Activated CD8-positive, alpha-beta memory T cell treated with anti-CD3 and anti-CD28 coated beads, Interleukin-2, amount 50 U/mL, for 48 hours (primary cell): Measurements from ENCODE around the gene ZNF225.
"Not testable (repeated sequence)": the region's sequence is repeated elsewhere in the genome, so short reads cannot be mapped to it uniquely, and the experiment has no call there.

Experiments used
- DNase-seq: peaks from one replicate; pipeline ENCODE4 v3.0.0-alpha.2; 2020

The ZNF225 gene

GRCh38 chr19:44113138-44113783 is at the start of gene ZNF225:
Gene ZNF225 (plus strand): TSS chr19:44113399. CDS start chr19:44115828, 2,429 bp downstream.
- DNase-seq = peak; percentile 86

GRCh38 chr19:44066305-44066704 is 46.9 kb upstream of the ZNF225 start:
- no peak for DNase-seq

- DNase-seq = no peak
Measured at GRCh38 chr19:44069415-44069814, 43.8 kb upstream of the ZNF225 start.

DNA sequence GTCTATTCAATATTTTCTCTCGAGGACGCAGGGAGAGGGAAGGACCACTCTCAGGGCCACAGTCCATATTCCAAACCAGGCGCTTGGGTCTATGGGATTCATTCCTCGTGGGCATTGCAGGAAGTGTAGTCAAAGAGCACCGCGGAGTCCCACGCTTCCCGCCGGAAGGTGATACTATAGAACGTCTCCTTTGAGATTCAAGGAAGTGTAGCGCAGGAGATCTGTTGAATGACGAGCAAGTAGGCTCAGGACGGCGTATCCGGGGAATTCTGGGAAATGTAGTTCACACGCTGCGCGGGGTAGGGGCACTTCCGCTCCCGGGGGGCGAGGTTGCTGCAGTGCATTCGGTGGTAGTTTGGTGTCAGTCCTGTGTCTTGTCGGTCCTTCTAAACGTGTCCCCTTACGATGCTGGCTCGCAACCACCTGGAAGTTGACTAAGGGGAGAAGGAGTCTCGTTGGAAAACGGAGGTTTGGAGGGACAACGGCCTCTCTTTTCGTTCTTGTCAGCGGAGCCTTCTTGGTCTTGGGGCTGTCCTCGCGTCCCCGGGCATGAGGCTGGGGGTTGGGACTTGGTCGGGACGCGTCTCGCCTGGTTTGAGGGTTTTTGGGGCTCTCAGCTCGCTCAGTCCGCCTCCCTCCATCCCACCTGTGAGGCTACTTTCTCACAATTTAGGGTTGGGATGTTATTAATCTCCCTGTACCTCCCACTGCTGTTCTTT is 41.2 kb upstream of the ZNF225 start, which contains the start of gene ZNF284:
Gene ZNF284 (plus strand): TSS at position 336 of the 719 bp plus-strand sequence. CDS start 4,231 bp downstream, outside the sequence.
- DNase-seq = peak; percentile 87

DNA sequence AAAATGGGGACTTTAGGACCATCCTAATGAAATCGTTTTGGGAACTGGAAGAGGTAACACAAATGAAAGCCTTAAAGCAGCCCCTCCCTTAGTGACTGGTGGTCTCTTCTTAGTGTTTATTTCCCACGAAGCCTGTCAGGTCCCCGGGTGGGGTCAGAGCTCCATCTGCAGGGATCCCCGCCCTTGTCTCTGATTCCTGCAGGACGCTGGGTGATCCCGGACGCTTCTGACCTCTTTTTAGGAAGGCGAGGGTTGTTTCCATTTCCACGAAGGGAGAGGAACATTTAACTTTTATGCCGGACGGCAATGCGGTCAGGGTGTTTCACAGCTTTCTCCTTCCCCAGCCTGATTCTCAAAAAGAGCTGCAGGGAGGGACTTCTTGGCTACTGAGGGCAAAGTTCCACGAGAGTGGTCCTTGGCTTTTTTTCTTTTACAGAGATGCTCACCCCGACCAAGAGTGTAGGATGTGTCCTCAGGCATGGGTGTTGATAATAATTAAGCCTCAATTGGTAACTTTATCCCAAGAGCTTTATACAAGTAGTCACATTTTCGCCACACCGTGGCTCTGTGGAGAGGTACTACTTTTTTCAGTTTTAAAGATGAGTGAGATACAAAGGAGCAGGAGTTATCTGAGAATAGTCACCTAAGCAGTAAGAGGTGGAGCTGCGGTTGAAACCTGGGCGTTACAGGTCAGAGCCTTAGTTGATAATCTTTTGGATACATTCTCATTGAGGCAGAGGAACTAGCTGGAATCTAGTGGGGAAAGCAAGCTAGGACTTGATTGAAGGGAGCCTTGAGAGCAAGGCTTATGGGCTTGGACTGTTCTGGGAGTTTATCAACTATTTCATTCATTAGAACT is 40.4 kb upstream of the ZNF225 start:
- no peak for DNase-seq

DNA sequence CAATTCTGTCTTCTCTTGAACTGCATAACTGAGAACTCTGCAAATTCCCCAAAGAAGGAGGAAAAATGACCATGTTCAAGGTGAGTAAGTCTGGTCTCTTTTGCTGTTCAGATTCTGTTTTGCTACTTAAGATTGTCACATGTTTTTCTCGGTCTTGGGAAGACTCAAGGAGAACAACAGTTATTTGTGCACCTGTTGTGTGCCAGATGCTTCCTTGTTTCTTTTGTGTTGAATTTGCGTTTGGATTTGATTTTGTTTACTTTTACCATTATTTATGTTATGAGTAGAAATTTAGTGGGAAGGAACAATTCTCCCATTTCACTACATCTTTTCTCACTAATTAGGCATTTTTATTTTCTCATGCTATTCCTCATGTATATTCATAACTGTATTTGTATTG is 36.9 kb upstream of the ZNF225 start:
- no peak for DNase-seq

DNA sequence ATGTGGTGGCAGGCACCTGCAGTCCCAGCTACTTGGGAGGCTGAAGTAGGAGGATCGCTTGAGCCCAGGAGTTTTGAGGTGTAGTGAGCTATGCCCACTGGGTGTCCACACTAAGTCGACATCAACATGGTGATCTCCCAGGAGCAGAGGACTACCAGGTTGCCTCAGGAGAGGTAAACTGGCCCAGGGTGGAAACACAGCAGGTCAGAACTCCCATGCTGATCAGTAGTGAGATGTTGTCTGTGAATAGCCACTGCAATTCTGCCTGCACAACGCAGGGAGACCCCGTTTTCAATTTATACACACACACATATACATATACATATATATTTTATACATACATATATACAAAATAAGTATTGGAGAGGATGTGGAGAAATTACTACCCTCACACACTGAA is 21.1 kb upstream of the ZNF225 start:
- DNase-seq = no peak

GRCh38 chr19:44093931-44094765 is 19.1 kb upstream of the ZNF225 start, which contains the start of gene ZNF224:
Gene ZNF224 (plus strand): TSS chr19:44094361. CDS start chr19:44097874, 3,513 bp downstream.
- DNase-seq = peak; percentile 86

GRCh38 chr19:44107751-44108150 is 5.4 kb upstream of the ZNF225 start:
- no peak for DNase-seq

DNA sequence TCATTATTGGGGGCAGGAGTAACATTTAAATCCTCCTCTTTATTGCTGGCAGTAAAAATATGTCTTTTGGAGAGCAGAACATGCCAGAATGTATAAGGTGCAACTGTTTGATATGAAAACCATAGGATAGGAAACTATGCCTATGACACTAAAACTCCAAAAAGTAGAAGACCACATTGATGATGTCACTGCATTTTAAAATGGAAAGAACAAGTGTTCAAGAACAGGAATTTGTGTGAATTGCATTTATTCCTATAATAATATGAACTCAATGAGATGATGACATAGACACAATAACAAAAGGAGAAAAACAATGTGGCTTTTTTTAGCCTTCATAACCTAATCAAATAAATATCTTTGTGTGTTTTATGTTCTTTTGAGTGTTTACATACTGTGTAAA is 3.7 kb upstream of the ZNF225 start:
- no peak for DNase-seq

- no peak for DNase-seq
Measured at GRCh38 chr19:44111910-44112463, 1.2 kb upstream of the ZNF225 start.

GRCh38 chr19:44112802-44113137 is 429 bp upstream of the ZNF225 start:
- no peak for DNase-seq

GRCh38 chr19:44113784-44114390 is 688 bp downstream of the ZNF225 start:
- DNase-seq = peak; percentile 55

DNA sequence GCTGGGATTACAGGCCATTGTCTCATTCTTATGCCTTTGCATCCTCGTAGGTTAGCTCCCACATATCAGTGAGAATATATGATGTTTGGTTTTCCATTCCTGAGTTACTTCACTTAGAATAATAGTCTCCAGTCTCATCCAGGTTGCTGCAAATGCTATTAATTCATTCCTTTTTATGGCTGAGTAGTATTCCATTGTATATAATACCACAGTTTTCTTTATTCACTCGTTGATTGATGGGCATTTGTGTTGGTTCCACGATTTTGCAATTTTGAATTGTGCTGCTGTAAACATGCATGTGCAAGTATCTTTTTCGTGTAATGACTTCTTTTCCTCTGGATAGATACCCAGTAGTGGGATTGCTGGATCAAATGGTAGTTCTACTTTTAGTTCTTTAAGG is 8.0 kb downstream of the ZNF225 start:
- not testable (repeated sequence) for DNase-seq

GRCh38 chr19:44131955-44132354 is 18.8 kb downstream of the ZNF225 start:
- DNase-seq = no peak

- peak; percentile 80 for DNase-seq
Measured at GRCh38 chr19:44141191-44142058, 28.2 kb downstream of the ZNF225 start, which contains the start of gene ZNF234. Gene ZNF234 (plus strand): TSS chr19:44141554. CDS start chr19:44144633, 3,079 bp downstream.

- DNase-seq = peak; percentile 57
Measured at GRCh38 chr19:44142059-44142433, 28.8 kb downstream of the ZNF225 start.

DNA sequence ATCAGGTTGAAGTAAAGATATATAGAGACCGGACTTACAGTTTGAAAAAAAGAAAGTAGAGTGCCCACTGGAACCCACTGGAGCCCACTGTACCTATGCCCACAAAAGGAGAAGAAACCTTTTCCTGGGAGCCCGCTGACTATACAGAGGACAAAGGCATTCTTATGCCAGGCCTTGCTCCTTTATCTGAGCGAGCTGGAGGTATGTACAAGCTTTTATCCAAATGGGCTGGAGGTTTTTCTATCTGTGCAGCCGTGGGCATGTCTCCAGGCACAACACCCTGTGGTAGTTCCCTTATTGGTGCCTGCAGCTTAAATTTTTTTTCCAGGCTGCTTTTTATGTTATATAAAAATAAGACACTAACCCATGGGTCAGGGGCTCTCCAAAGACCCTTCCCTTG is 36.6 kb downstream of the ZNF225 start:
- no peak for DNase-seq

GRCh38 chr19:44151491-44151890 is 38.3 kb downstream of the ZNF225 start:
- no peak for DNase-seq

- no peak for DNase-seq
Measured at GRCh38 chr19:44156475-44156874, 43.3 kb downstream of the ZNF225 start.

GRCh38 chr19:44163789-44164188 is 50.6 kb downstream of the ZNF225 start:
- no peak for DNase-seq
